ENCODE measurements around the gene RASGRP2.
"Not testable (repeated sequence)": the region's sequence is repeated elsewhere in the genome, so short reads cannot be mapped to it uniquely, and the experiment has no call there.

The RASGRP2 gene

GRCh38 chr11:64720640-64721358 lies 23.1 kb downstream of the RASGRP2 start:
- no peak for DNase-seq (ENCODE audit: low read depth, low spot score)

DNA sequence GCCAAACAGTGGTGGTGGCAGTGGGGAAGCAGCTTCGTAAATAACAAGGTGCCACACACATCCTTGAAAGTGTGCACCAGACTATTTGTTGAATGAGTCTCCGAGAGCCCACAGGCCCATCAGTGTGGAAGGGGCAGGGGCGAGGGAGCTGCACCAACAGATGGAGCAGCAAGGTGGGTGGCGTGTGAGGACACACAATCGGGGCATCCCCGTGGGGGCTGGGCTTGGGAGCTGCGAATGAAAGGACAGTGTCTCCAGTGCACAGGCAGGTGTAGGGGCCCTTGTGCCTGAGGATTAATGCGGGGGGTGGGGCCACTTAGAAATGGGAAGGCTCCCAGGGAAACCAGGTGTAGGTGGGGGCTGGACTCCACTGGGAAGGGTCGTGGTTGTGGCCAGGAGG lies 23.8 kb downstream of the RASGRP2 start:
- DNase-seq (ENCODE audit: low read depth, low spot score): no peak

DNA sequence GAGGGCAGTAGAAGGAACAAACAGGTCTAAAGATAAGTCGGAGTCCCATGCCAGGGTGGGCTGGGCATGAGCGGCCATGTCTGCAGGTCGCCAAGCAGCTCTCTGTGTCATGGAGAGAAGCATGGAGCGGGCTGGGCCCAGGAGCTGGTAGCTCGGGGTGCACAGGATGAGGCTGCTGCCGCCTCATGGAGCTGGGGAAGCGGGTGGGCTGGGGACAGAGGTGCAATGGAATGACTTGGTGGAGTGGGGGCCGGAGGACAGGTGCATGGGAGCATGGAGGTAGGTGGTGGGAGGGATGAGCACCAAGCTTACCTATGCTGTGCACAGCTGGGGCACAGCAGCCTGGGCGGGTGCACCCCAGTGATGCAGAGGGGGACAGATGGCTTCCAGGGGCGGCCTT lies 24.5 kb downstream of the RASGRP2 start:
- DNase-seq (ENCODE audit: low read depth, low spot score): no peak

DNA sequence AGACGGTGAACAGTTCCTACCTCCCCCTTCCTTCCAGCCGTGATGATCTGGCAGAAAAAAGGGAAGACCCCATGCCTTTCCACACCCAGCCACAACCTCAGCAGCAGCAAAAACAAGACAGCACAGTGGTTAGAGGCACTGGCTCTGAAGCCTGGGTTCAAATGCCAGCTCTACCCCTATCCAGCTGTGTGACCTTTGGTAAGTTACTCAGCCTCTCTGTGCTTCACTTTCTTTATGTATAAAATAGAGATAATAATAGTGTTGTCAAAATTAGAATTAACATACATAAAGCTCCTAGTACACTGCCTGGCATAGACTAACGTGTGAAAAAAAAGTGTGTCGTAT lies 25.2 kb downstream of the RASGRP2 start:
- DNase-seq (ENCODE audit: low read depth, low spot score): no peak

DNA sequence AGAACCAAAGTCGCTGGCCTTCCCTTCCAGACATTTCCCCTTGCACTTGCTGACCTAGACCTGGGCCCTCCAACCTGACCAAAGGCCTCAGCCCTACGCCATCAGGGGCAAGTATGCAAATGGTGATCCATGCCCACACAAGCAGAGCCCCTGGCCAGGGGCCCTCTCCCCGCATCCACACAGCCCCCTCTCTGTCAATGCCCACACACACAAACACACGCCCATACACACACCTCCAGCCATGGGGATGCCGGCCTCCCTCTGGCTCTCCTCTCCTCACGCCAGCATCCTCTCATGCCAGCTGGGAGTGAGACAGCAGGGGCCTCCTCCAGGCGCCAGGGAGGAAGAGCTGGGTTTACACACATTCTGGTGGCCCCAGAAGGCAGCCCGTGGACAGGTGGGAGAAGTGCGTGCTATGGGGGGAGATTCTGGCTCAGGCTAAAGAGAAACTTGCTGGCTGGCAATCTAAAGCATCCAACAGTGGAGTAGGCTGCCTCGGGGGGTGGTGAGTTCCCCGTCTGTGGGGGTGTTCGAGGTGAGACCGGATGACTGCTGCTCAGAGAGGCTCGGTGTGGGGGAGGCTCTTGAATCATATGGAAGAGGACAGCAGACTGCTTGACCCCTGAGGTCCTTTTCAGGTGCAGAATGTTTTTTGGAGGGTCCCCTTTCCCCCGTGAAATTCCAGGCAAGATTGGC lies 25.7 kb downstream of the RASGRP2 start:
- DNase-seq (ENCODE audit: low read depth, low spot score): no peak

- no peak for DNase-seq (ENCODE audit: low read depth, low spot score)
Observed at GRCh38 chr11:64717268-64717578, 26.7 kb downstream of the RASGRP2 start.

- no peak for DNase-seq (ENCODE audit: low read depth, low spot score)
Observed at GRCh38 chr11:64716473-64717267, 27.3 kb downstream of the RASGRP2 start.

- no peak for DNase-seq (ENCODE audit: low read depth, low spot score)
Observed at GRCh38 chr11:64715756-64716472, 28.0 kb downstream of the RASGRP2 start.

DNA sequence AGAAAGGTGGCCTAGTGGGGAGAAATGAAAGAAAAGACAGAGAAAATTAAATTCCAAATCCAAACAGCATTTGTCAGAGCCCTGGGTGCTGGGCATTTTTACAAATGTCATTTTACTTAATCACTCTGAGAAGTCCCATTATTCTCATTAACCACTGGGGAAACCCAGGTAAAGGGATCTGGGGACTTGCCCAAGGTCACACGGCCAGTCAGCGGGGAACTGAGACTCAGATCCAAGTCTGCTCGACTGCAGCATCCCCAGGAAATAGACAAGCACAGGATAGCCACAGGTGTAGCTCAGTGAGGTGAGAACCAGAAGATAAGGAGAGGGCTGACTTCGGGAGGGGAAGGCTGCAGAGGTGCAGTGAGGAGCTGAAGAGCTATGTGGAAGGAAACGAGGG lies 28.8 kb downstream of the RASGRP2 start:
- DNase-seq (ENCODE audit: low read depth, low spot score): no peak

GRCh38 chr11:64714666-64715065 lies 29.3 kb downstream of the RASGRP2 start:
- no peak for DNase-seq (ENCODE audit: low read depth, low spot score)

- no peak for DNase-seq (ENCODE audit: low read depth, low spot score)
Observed at GRCh38 chr11:64713781-64714363, 30.1 kb downstream of the RASGRP2 start.

DNA sequence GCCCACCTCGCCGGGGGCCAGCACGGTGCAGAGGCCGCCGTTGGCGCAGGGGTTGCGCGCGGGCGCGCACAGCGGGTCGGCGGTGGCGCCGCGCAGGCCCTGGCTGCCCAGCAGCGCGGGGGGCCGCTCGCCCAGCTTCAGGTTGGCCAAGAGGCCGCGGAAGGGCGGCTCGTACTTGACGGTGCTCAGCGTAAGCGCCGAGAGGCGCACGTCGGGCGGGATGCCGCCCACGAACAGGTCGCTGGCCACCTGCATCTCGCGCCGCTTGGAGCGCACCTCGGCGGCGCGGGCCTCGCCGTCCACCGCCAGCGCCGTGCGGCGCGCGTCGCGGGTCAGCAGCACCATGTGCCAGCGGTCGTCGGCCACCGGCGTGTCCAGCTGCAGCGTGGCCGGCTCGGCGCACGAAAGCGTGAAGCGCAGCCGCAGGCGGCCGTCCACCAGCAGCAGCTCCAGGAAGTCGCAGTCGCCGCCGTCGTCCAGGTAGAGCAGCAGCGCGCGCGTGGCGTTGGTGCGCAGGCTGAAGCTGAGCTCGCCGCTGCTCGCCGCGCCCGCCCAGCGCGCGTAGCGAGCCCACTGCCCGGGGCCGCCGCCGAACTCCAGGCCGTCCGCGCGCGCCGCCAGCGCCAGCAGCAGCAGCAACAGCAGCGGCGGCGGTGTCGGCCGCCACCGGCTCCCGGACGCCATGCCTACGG lies 30.8 kb downstream of the RASGRP2 start:
- no peak for DNase-seq (ENCODE audit: low read depth, low spot score)

DNA sequence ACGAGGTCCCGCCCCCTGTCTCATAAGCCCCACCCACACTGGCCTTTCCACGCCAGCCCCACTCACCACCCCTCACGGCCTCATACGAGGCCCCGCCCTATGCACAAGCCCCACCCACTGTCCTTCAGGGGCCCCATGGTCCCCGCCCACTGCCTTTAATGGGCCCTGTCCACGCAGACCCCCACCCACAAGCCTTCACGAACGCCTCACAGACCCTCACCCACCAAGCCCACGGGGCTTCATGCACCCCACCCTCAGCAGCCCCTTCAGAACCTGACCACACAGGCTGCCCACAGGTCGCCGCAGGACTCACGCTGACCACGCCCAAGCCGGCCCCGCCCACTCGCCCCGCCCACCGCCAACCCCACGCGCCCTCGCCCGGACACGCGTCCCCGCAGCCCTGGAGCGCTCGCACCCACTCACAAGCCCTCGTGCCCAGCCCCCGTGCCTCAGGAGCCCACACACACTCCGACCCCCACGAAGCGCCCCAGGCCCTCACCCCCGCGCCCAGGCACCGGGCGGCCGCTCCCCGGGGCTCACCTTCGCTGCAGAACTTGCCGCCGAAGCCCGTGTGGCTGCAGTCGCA lies 31.4 kb downstream of the RASGRP2 start:
- DNase-seq (ENCODE audit: low read depth, low spot score): no peak

DNA sequence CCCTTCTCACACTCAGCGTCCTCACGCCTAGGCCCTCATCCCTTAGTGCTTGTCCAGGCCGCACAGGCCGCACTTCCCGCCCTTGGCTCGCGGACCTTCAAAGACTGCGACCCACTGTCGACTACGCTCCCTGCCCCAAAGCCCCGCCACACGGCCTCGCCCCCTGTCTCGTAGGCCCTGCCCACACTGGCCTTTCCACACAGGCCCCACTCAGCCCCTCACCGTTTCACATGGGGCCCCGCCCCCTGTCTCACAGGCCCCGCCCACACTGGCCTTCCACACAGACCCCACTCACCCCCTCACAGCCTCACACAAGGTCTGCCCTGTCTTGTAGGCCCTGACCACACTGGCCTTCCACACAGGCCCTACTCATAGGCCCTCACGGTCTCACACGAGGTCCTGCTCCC lies 32.0 kb downstream of the RASGRP2 start:
- DNase-seq (ENCODE audit: low read depth, low spot score): no peak

DNA sequence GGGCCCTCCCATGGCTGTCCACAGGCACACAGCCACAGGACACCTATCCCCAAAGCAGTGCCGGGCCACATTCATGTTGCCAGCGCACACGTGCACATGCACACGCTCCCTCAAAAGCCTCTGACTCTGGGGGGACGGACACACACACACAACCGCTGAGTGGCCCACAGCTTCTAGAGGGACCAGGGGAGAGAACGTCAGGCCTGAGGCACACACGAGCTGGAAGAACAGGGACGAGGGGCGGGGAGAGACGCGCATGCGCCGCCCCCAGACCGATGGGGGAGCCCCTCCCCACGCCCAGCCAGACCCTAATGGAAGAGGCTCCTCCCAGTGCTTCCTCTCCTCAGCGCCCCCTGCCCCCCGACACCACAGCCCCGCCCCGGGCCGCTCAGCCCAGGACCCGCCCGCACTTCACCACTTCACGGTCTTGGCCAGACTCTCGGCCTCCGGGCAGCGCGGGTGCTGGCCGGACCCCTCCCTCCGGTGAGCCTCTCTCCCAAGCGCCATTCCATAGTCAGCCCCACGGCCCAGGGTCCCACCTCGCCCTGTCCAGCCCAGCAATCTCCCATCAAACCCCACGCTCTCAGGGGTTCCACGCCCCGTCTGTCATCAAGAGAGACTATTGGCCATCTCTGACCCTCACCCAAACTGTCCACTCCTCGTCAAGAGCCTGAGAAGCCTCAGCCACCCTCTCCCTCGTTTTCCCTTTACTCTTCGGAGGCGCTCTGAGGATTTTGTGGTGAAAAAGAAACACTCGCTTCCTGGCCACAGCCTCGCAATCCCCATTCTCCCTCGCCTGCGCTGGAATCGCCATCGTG lies 32.6 kb downstream of the RASGRP2 start:
- DNase-seq (ENCODE audit: low read depth, low spot score): no peak

DNA sequence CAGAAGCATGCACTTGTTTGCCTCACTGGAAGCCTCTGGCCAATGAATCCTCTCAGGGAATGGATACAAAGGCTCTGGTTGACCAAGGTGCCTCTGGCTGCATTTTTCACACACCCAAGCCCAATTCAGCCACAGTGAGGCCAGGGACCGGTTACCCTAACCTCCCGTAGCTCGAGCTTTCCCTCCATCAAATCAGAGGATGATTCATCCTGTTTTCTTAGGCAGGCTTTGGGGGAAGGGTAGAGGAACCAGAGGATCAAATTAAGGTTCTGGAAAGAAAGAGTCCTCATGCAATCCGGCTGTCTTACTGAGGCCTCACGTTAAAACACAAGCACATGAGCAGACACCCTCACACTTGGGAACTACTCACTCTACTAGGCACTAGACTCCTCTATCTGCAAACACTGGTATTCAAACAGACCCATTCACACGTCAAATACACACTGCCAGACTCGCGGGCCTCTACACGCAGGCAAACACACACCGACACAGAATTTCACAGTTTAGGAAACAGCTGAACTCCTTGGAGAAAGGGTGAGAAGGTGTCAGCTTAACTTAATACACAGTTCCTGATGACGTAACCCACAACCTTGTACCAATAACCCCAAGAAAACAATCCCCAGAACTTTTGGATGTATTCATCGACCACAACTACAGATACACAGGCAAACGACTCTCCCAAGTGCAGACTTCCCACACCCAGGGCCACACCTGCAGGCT lies 33.4 kb downstream of the RASGRP2 start:
- no peak for DNase-seq (ENCODE audit: low read depth, low spot score)

- DNase-seq (ENCODE audit: low read depth, low spot score): no peak
Observed at GRCh38 chr11:64705501-64705900, 38.4 kb downstream of the RASGRP2 start.

DNA sequence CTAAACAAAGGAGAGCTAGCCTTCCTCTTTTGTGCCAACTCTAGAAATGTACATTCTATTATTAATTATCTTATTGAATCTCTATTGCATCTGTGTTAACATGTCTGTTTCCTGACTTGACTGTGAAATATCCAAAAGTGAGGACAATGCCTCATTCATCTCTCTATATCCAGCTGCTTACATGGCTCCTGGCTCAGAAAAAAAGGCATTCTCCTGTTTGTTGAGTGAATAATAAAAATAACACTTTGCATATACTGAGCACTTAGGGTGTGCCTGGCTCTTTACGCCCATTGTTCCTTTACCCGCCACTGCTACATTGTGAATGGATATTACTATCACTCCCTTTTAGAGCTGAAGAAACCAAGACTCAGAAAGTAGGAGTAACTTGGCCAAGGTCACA lies 40.9 kb downstream of the RASGRP2 start:
- DNase-seq (ENCODE audit: low read depth, low spot score): no peak

- DNase-seq (ENCODE audit: low read depth, low spot score): not testable (repeated sequence)
Observed at GRCh38 chr11:64701956-64702355, 42.0 kb downstream of the RASGRP2 start.
